Activated naive CD8-positive, alpha-beta T cell treated with anti-CD3 and anti-CD28 coated beads, Interleukin-2, amount 10 ng/mL, durations not matched to agents 7 days and 5 days (primary cell): ENCODE measurements around the gene CKMT2. TPM values are rescaled to one million over a fixed set of nuclear protein-coding genes. Genes with fewer than 3 reads are reported as not detected.

ENCODE experiments used
- ATAC-seq: fragments of 150-1000 bp; cut with Tn5 transposase; one replicate; pipeline ENCODE4 v1.10.0; 2021; ENCODE audit warnings: low read depth, moderate library complexity
- POLR2A ChIA-PET: fragments of 350-600 bp; sonication (Branson Sonifier 250); formaldehyde crosslinking; loops from one replicate; lab custom pipeline; 2021; ENCODE audit warnings: antibody characterized with exemption; lab: Charles Lee
- DNase-seq: peaks from one replicate; pipeline ENCODE4 v3.0.0; 2021
- H3K27ac Mint-ChIP-seq: one replicate; pipeline ENCODE4 v1.8.0; 2022; ENCODE audit warnings: mild to moderate bottlenecking, mixed read lengths
- H3K27me3 Mint-ChIP-seq: one replicate; pipeline ENCODE4 v1.8.0; 2022; ENCODE audit warnings: mild to moderate bottlenecking, moderate library complexity, mixed read lengths
- H3K36me3 Mint-ChIP-seq: one replicate; pipeline ENCODE4 v1.8.0; 2021; ENCODE audit warnings: mild to moderate bottlenecking, mixed read lengths
- H3K4me1 Mint-ChIP-seq: one replicate; pipeline ENCODE4 v1.8.0; 2021; ENCODE audit warnings: mixed read lengths
- H3K4me3 Mint-ChIP-seq: one replicate; pipeline ENCODE4 v1.8.0; 2022; ENCODE audit warnings: mild to moderate bottlenecking, moderate library complexity, mixed read lengths
- H3K9me3 Mint-ChIP-seq: one replicate; pipeline ENCODE4 v1.8.0; 2021; ENCODE audit warnings: mixed read lengths
- total RNA-seq, 2 experiments: library from RNA; stranded (reverse); gene quantifications; one replicate each; pipeline ENCODE4 v1.2.3, GENCODE V29; 2021

The CKMT2 gene
- total RNA-seq, 2 experiments from 2014 or later, result not detected

DNA sequence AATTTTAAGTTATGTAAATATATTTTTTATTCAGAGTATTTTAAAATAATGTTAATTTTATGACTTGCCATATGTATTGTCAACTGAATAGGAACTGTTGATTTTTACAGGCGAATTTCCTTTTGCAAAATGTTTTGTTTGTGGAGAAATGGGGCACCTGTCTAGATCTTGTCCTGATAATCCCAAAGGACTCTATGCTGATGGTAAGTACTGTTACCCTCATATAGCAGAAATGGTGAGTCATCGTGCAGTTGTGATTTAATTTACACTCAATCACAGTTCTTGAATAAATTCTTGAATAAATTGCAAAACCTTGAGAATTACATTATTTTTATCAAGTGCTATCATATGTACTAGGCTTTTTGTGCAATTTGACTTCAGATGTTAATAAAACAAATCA lies 75.7 kb downstream of the CKMT2 start:
- no peak overlapping the region for H3K27ac Mint-ChIP-seq
- POLR2A ChIA-PET, result no interaction called here

DNA sequence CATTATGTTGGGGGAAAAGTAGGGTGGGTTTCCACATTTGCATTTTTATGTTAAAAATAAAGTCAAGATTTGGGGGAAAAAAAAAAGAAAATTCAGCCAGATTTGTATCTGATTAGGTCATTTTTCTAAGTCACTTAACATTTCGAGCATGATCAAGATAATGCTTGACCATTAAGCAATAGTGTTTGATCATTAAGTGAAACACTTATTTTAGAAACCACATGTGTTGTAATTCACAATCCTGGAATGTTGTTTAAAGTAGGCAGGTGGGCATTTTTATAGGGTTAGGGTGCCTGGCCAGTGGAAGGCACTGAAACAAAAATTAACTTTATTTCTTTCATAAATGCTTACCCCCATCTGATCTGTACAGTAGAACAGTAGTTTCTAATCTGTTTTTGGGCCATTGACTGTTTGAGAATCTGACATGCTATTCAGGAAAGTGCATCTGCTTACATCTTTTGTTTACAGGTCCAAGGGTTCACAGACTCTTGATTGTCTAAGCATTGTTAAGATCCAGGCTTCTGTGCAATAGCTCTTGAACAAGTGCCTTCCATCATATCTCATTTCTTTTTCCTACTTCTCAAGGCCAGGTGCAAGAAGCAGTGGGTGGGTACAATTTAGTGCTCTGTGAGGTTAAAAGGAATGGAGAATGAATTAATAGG lies 77.4 kb downstream of the CKMT2 start:
- Mint-ChIP-seq H3K27ac (no peak overlapping the region), H3K36me3 (peaks cover 27% of the 10 kb centered on the region), H3K27me3 (no peaks in the 10 kb centered on the region)

More for the DNA sequence above, 75.7 kb downstream of the CKMT2 start:
- Mint-ChIP-seq H3K9me3 (no peaks in the 10 kb centered on the region), H3K4me3 (no peak overlapping the region), H3K36me3 (peaks cover 22% of the 10 kb centered on the region), H3K4me1 (peaks cover 2% of the 10 kb centered on the region), H3K27me3 (no peaks in the 10 kb centered on the region)
- DNase-seq (no peak), ATAC-seq (no peak)

GRCh38 chr5:81313278-81313677 lies 80.2 kb downstream of the CKMT2 start:
- H3K9me3 Mint-ChIP-seq, result no peaks in the 10 kb centered on the region
- DNase-seq, result no peak
- POLR2A ChIA-PET, result interaction anchor here (0.9 kb wide), 1 partner anchor 13 kb away, joined by 3 read pairs; no protein-coding TSS in a partner anchor
- no peaks in the 10 kb centered on the region for H3K27me3 Mint-ChIP-seq
- no peak for ATAC-seq
- no peak overlapping the region for H3K4me3 Mint-ChIP-seq
- H3K4me1 Mint-ChIP-seq, result peaks cover 3% of the 10 kb centered on the region
- peaks cover 29% of the 10 kb centered on the region for H3K36me3 Mint-ChIP-seq
- no peak overlapping the region for H3K27ac Mint-ChIP-seq

More for the DNA sequence above, 77.4 kb downstream of the CKMT2 start:
- POLR2A ChIA-PET, result interaction anchor here (0.7 to 1.8 kb wide), 2 partner anchors 8 to 9 kb away, joined by 5 to 7 read pairs; partner anchors contain the start of gene ZCCHC9
- H3K9me3 Mint-ChIP-seq, result no peaks in the 10 kb centered on the region
- no peak overlapping the region for H3K4me3 Mint-ChIP-seq
- DNase-seq (no peak), ATAC-seq (no peak)
- H3K4me1 Mint-ChIP-seq, result peaks cover 2% of the 10 kb centered on the region

- POLR2A ChIA-PET, result interaction anchor here (0.9 kb wide), 1 partner anchor 13 kb away, joined by 3 read pairs; no protein-coding TSS in a partner anchor
- H3K9me3 Mint-ChIP-seq, result no peaks in the 10 kb centered on the region
- no peak for DNase-seq
- no peak overlapping the region for H3K27ac Mint-ChIP-seq
- no peak for ATAC-seq
- no peaks in the 10 kb centered on the region for H3K27me3 Mint-ChIP-seq
- peaks cover 3% of the 10 kb centered on the region for H3K4me1 Mint-ChIP-seq
- H3K4me3 Mint-ChIP-seq, result no peak overlapping the region
- peaks cover 27% of the 10 kb centered on the region for H3K36me3 Mint-ChIP-seq
Measured at GRCh38 chr5:81313686-81314085, 80.6 kb downstream of the CKMT2 start.

GRCh38 chr5:81314581-81314980 lies 81.5 kb downstream of the CKMT2 start:
- POLR2A ChIA-PET, result interaction anchor here (0.9 kb wide), 1 partner anchor 13 kb away, joined by 3 read pairs; the partner anchor contains the start of gene ZCCHC9
- ATAC-seq (no peak), DNase-seq (no peak)
- H3K36me3 Mint-ChIP-seq, result peaks cover 25% of the 10 kb centered on the region
- H3K27ac Mint-ChIP-seq, result no peak overlapping the region
- no peak overlapping the region for H3K4me3 Mint-ChIP-seq
- H3K9me3 Mint-ChIP-seq, result no peaks in the 10 kb centered on the region
- peaks cover 3% of the 10 kb centered on the region for H3K4me1 Mint-ChIP-seq
- H3K27me3 Mint-ChIP-seq, result no peaks in the 10 kb centered on the region

GRCh38 chr5:81315336-81315735 lies 82.2 kb downstream of the CKMT2 start:
- DNase-seq, result no peak
- H3K9me3 Mint-ChIP-seq, result no peaks in the 10 kb centered on the region
- POLR2A ChIA-PET, result no interaction called here
- H3K27ac Mint-ChIP-seq, result no peak overlapping the region
- H3K4me1 Mint-ChIP-seq, result peaks cover 3% of the 10 kb centered on the region
- ATAC-seq, result no peak
- H3K27me3 Mint-ChIP-seq, result no peaks in the 10 kb centered on the region
- no peak overlapping the region for H3K4me3 Mint-ChIP-seq
- H3K36me3 Mint-ChIP-seq, result peaks cover 23% of the 10 kb centered on the region

DNA sequence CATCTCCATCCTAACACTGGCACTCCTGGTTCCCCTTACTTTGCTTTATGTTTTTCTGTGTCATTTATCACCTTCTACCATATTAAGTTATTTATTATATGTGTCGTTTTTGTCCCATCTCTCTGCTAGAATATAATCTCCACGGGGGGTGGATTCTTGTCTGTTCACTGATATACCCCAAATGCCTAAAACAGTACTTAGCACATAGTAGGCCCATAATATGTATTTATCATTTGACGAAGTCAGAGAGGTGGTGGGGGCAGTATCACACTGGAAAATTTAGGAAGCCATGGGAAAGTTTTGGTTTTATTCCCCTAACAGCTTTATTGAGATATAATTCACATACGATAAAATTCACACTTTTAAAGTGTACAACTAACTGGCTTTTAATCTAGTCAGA lies 82.7 kb downstream of the CKMT2 start:
- H3K9me3 Mint-ChIP-seq, result no peaks in the 10 kb centered on the region
- no peak overlapping the region for H3K27ac Mint-ChIP-seq
- H3K4me3 Mint-ChIP-seq, result no peak overlapping the region
- peaks cover 3% of the 10 kb centered on the region for H3K4me1 Mint-ChIP-seq
- H3K36me3 Mint-ChIP-seq, result peaks cover 20% of the 10 kb centered on the region
- ATAC-seq, result no peak
- POLR2A ChIA-PET, result no interaction called here
- no peaks in the 10 kb centered on the region for H3K27me3 Mint-ChIP-seq
- no peak for DNase-seq

Other genes starting within 250 kb of the CKMT2 start
- 10 to 100 TPM; 31.8 TPM for gene ZCCHC9, start 68.3 kb downstream of the CKMT2 start, total RNA-seq
- not detected for gene ACOT12, start 160.8 kb downstream of the CKMT2 start, total RNA-seq